AG04450 (cell line): ENCODE data around the gene STAT4. TPM values are rescaled to one million over a fixed set of nuclear protein-coding genes. Genes with fewer than 3 reads are reported as not detected.
A peak's percentile ranks its signal among the peaks of the same experiment; 100 is the strongest.

Source experiments
- CTCF ChIA-PET: fragments of 300-600, 350-600 bp; formaldehyde crosslinking; extraction: SDS; loops from one replicate; lab custom pipeline; 2022; ENCODE audit warnings: antibody characterized with exemption, inconsistent platforms; lab: Charles Lee
- POLR2A ChIA-PET: fragments of 350-600 bp; formaldehyde crosslinking; extraction: SDS; loops from one replicate; lab custom pipeline; 2021; ENCODE audit warnings: antibody characterized with exemption, inconsistent platforms; lab: Yijun Ruan, JAX
- DNase-seq: peaks from one replicate; pipeline ENCODE4 v3.0.0-alpha.2; 2011; ENCODE audit warnings: low read depth, low spot score
- H3K27ac ChIP-seq: one replicate; pipeline ENCODE4 v1.5.1; 2012; ENCODE audit warnings: low read depth, low read length, control low read depth
- H3K27me3 ChIP-seq: one replicate; pipeline ENCODE4 v1.6.0; 2012; ENCODE audit warnings: low read length; ENCODE audit not compliant: control insufficient read depth, insufficient read depth
- H3K4me3 ChIP-seq: 2 replicates; pipeline ENCODE4 v1.5.1; 2011; ENCODE audit warnings: mild to moderate bottlenecking, low read depth, low read length, control low read depth
- H3K9me3 ChIP-seq: 2 replicates; pipeline ENCODE4 v1.5.1; 2012; ENCODE audit warnings: low read length; ENCODE audit not compliant: control insufficient read depth, insufficient read depth
- CTCF ChIP-seq: IDR thresholded peaks from 2 replicates; pipeline ENCODE4 v1.5.1; 2011; ENCODE audit warnings: low read depth, low read length, control low read depth, inconsistent platforms
- polyA plus RNA-seq: library from polyadenylated mRNA; depleted of rRNA; stranded (reverse); fragments of >200 nt; gene quantifications from 2 replicates; pipeline ENCODE4 v1.2.3, GENCODE V29; 2011

STAT4 gene
- polyA plus RNA-seq, 1 experiment, result 1.3 TPM

GRCh38 chr2:191166756-191167445, 16.1 kb upstream of the STAT4 start:
- Histone ChIP-seq H3K9me3 (no peaks in the 10 kb centered on the region), H3K4me3 (no peak overlapping the region), H3K27ac (peak overlapping the region; percentile 32), H3K27me3 (no peaks in the 10 kb centered on the region)
- TF ChIP-seq CTCF, result no peak
- CTCF ChIA-PET, result interaction anchor here (0.6 to 8.0 kb wide), 12 partner anchors 8 to 374 kb away, joined by 3 to 126 read pairs (median 10); no protein-coding TSS in a partner anchor
- no peak for DNase-seq
- POLR2A ChIA-PET, result interaction anchor here (1.0 to 1.3 kb wide), 6 partner anchors 35 to 355 kb away, joined by 3 to 13 read pairs (median 3); no protein-coding TSS in a partner anchor

- ChIA-PET POLR2A (interaction anchor here (0.5 to 1.3 kb wide), 7 partner anchors 36 to 355 kb away, joined by 3 to 13 read pairs (median 3); no protein-coding TSS in a partner anchor), CTCF (interaction anchor here (0.6 to 8.0 kb wide), 20 partner anchors 8 to 375 kb away, joined by 3 to 126 read pairs (median 4); no protein-coding TSS in a partner anchor)
Observed at GRCh38 chr2:191166111-191166755, 15.4 kb upstream of the STAT4 start.

GRCh38 chr2:191165176-191165643, 14.4 kb upstream of the STAT4 start:
- no peaks in the 10 kb centered on the region for H3K9me3 ChIP-seq
- POLR2A ChIA-PET, result interaction anchor here (0.7 to 1.3 kb wide), 3 partner anchors 81 to 133 kb away, joined by 3 read pairs; no protein-coding TSS in a partner anchor

More at GRCh38 chr2:191166111-191166755, 15.4 kb upstream of the STAT4 start:
- Histone ChIP-seq H3K27ac (peak overlapping the region; percentile 32), H3K4me3 (no peak overlapping the region), H3K27me3 (no peaks in the 10 kb centered on the region), H3K9me3 (no peaks in the 10 kb centered on the region)
- no peak for TF ChIP-seq CTCF
- DNase-seq, result peak; percentile 50

GRCh38 chr2:191158747-191159146, 8.0 kb upstream of the STAT4 start:
- Histone ChIP-seq H3K4me3 (no peak overlapping the region), H3K27ac (no peak overlapping the region), H3K27me3 (no peaks in the 10 kb centered on the region), H3K9me3 (no peaks in the 10 kb centered on the region)
- DNase-seq, result no peak
- POLR2A ChIA-PET, result no interaction called here
- TF ChIP-seq CTCF, result no peak
- CTCF ChIA-PET, result interaction anchor here (0.8 to 5.5 kb wide), 6 partner anchors 60 to 363 kb away, joined by 3 to 38 read pairs (median 8); no protein-coding TSS in a partner anchor

More at GRCh38 chr2:191165176-191165643, 14.4 kb upstream of the STAT4 start:
- TF ChIP-seq CTCF, result peak; percentile 81
- H3K4me3 ChIP-seq, result no peak overlapping the region
- H3K27ac ChIP-seq, result no peak overlapping the region
- CTCF ChIA-PET, result interaction anchor here (0.6 to 8.0 kb wide), 26 partner anchors 9 to 387 kb away, joined by 3 to 126 read pairs (median 4); no protein-coding TSS in a partner anchor
- DNase-seq, result no peak
- no peaks in the 10 kb centered on the region for H3K27me3 ChIP-seq
